Kidney (tissue), 14 donors: Measurements from ENCODE around the gene GRAMD2A. TPM values are rescaled to one million over a fixed set of nuclear protein-coding genes. Genes with fewer than 3 reads are reported as not detected.

Experiments
- DNase-seq, 5 donors: peaks; one replicate each; pipeline ENCODE4 v3.0.0-alpha.2; 2013 to 2020
- FAIRE-seq: peaks from 2 replicates; lab custom pipeline; 2012; peaks lifted over from hg19 to GRCh38; lab: Jason Lieb, UNC
- H3K27ac ChIP-seq, 2 donors: one replicate each; pipeline ENCODE4 v1.7.0; 2013; ENCODE audit warnings: low read depth in 2 of 2, low read length in 2 of 2, inconsistent platforms in 1 of 2
- H3K27me3 ChIP-seq: one replicate; pipeline ENCODE4 v1.7.1; 2013; ENCODE audit warnings: low read length, inconsistent platforms; ENCODE audit not compliant: control insufficient read depth, insufficient read depth
- H3K36me3 ChIP-seq, 3 donors: one replicate each; pipeline versions ENCODE4 v1.7.0 to v1.7.1; 2013; ENCODE audit warnings: low read length in 3 of 3, control low read depth in 1 of 3, inconsistent platforms in 1 of 3; ENCODE audit not compliant: insufficient read depth in 3 of 3, control insufficient read depth in 2 of 3
- H3K4me1 ChIP-seq, 3 donors: one replicate each; pipeline versions ENCODE4 v1.7.0 to v1.7.1; 2013; ENCODE audit warnings: low read length in 3 of 3, inconsistent platforms in 1 of 3, low read depth in 1 of 3; ENCODE audit not compliant: control insufficient read depth in 2 of 3, insufficient read depth in 2 of 3
- H3K4me3 ChIP-seq, 3 donors: one replicate each; pipeline versions ENCODE4 v1.7.0 to v1.8.1; 2013; ENCODE audit warnings: low read length in 3 of 3, control low read depth in 1 of 3, inconsistent platforms in 1 of 3
- H3K9ac ChIP-seq, 3 donors: one replicate each; pipeline versions ENCODE4 v1.7.0 to v1.7.1; 2013; ENCODE audit warnings: low read length in 3 of 3, control low read depth in 1 of 3, inconsistent platforms in 1 of 3
- H3K9me3 ChIP-seq, 3 donors: one replicate each; pipeline versions ENCODE4 v1.7.0 to v1.7.1; 2013; ENCODE audit warnings: low read length in 3 of 3, control low read depth in 1 of 3, inconsistent platforms in 1 of 3; ENCODE audit not compliant: control insufficient read depth in 2 of 3, insufficient read depth in 1 of 3
- CTCF ChIP-seq: IDR thresholded peaks from 3 replicates; pipeline ENCODE4 v1.5.1; 2012; ENCODE audit warnings: mild to moderate bottlenecking, moderate library complexity, borderline replicate concordance; ENCODE audit not compliant: insufficient read depth; ENCODE audit errors: extremely low read depth
- intact Hi-C: fragments of 100-400 bp; cut with DNase I; formaldehyde crosslinking; loops from one replicate; pipeline ENCODE4 v1.11.1; 2022
- polyA plus RNA-seq: library from polyadenylated mRNA; stranded (reverse); fragments of 350-450 nt; fragmentation: Illumina TruSeq; extraction: RNeasy Lipid Tissue Mini Kit (QIAGEN cat#74804); gene quantifications from one replicate; pipeline ENCODE4 v1.2.3, GENCODE V29; 2014; ENCODE audit warnings: low read depth, low replicate concordance; ENCODE audit not compliant: insufficient read depth
- total RNA-seq: library from RNA; stranded (reverse); fragmentation: NEBNext Ultra II Directional; extraction: Animal tissue kit (Norgen Biotek cat#: 25700); gene quantifications from one replicate; pipeline ENCODE4 v1.2.1, GENCODE V29; 2021
- donor health status: control.
- donor health status: control.
- donor health status: control.
- donor health status: control.
- donor health status: control.
- donor health status: DM: yes; HTN: yes; CAD: no.
- donor health status: Normal renal cell carcinoma (clear cell type).

The GRAMD2A gene
- total and polyA plus RNA-seq, 2 donors from 2014 or later = 2.7 to 5.4 TPM

- intact Hi-C loops = no loop called here
- Histone ChIP-seq H3K4me1 (peaks cover 3 to 14% (median 10%) of the 10 kb centered on the region in 3 donors), H3K27me3 (no peaks in the 10 kb centered on the region), H3K36me3 (no peaks in the 10 kb centered on the region), H3K4me3 (no peak overlapping the region), H3K9ac (no peak overlapping the region), H3K27ac (peak overlapping the region in 1 of 2 donors; percentile 5), H3K9me3 (no peaks in the 10 kb centered on the region)
- DNase-seq (no peak), FAIRE-seq (no peak)
- TF ChIP-seq CTCF = no peak
Observed at GRCh38 chr15:72139667-72140066, 57.9 kb downstream of the GRAMD2A start.

GRCh38 chr15:72136170-72137051 is 61.2 kb downstream of the GRAMD2A start:
- Histone ChIP-seq H3K27ac (no peak overlapping the region), H3K27me3 (no peaks in the 10 kb centered on the region), H3K36me3 (no peaks in the 10 kb centered on the region), H3K9me3 (no peaks in the 10 kb centered on the region), H3K9ac (no peak overlapping the region), H3K4me3 (no peak overlapping the region), H3K4me1 (peaks cover 2 to 10% (median 6%) of the 10 kb centered on the region in 3 donors)
- DNase-seq = peak in 2 of 5 donors; percentile 68 to 73
- intact Hi-C loops = no loop called here
- TF ChIP-seq CTCF = no peak
- FAIRE-seq = no peak

- no peaks in the 10 kb centered on the region for H3K27me3 ChIP-seq
- no peak overlapping the region for H3K27ac ChIP-seq
- H3K9me3 ChIP-seq = no peaks in the 10 kb centered on the region
- no peak for FAIRE-seq
- H3K4me3 ChIP-seq = no peak overlapping the region
- intact Hi-C loops = no loop called here
- H3K9ac ChIP-seq = no peak overlapping the region
- no peaks in the 10 kb centered on the region for H3K36me3 ChIP-seq
- H3K4me1 ChIP-seq = peaks cover 0 to 6% (median 3%) of the 10 kb centered on the region in 3 donors
- no peak for TF ChIP-seq CTCF
- no peak for DNase-seq
Observed at GRCh38 chr15:72135719-72136118, 61.9 kb downstream of the GRAMD2A start.
